H1 (cell line): ENCODE measurements around the gene ANKH. TPM values are rescaled to one million over a fixed set of nuclear protein-coding genes. Genes with fewer than 3 reads are reported as not detected.
A peak's percentile ranks its signal among the peaks of the same experiment; 100 is the strongest.

Source experiments
- CTCF ChIA-PET: fragments of 300-600 bp; sonication (Branson Sonifier 250); formaldehyde crosslinking; loops from one replicate; lab custom pipeline; 2021; ENCODE audit not compliant: partially characterized antibody; lab: Charles Lee
- POLR2A ChIA-PET: fragments of 300-600 bp; sonication (Branson Sonifier 250); formaldehyde crosslinking; loops from one replicate; lab custom pipeline; 2021; ENCODE audit warnings: inconsistent platforms; ENCODE audit not compliant: partially characterized antibody; lab: Charles Lee
- DNase-seq, 2 experiments: peaks; one replicate each; pipeline versions ENCODE4 v3.0.0 to v3.0.0-alpha.2; 2010 to 2022; ENCODE audit warnings: low spot score in 2 of 2, low read depth in 1 of 2, mixed read lengths in 1 of 2
- FAIRE-seq: peaks from 2 replicates; lab custom pipeline; 2011; peaks lifted over from hg19 to GRCh38; lab: Jason Lieb, UNC
- H2AFZ ChIP-seq: 2 replicates; pipeline ENCODE4 v1.8.1; 2012; ENCODE audit warnings: low read length, inconsistent platforms
- H2AK5ac ChIP-seq: 2 replicates; pipeline ENCODE4 v1.6.1; 2013; ENCODE audit warnings: low read depth, low read length
- H2BK120ac ChIP-seq: replicated peaks from 2 replicates; pipeline ENCODE3; 2013; ENCODE audit warnings: low read depth, low read length, inconsistent platforms
- H2BK12ac ChIP-seq: 2 replicates; pipeline ENCODE4 v1.6.1; 2013; ENCODE audit warnings: low read depth, low read length
- H2BK15ac ChIP-seq: 2 replicates; pipeline ENCODE4 v1.6.1; 2013; ENCODE audit warnings: low read length
- H2BK20ac ChIP-seq: 2 replicates; pipeline ENCODE4 v1.6.1; 2013; ENCODE audit warnings: low read length
- H2BK5ac ChIP-seq: 2 replicates; pipeline ENCODE4 v1.6.1; 2013; ENCODE audit warnings: low read depth, low read length
- H3K14ac ChIP-seq: 2 replicates; pipeline ENCODE4 v1.6.1; 2013; ENCODE audit warnings: inconsistent platforms; ENCODE audit not compliant: insufficient read length
- H3K18ac ChIP-seq: 2 replicates; pipeline ENCODE4 v1.6.1; 2013; ENCODE audit warnings: low read length; ENCODE audit errors: extremely low read depth
- H3K23ac ChIP-seq: 2 replicates; pipeline ENCODE4 v1.6.1; 2013; ENCODE audit warnings: inconsistent platforms; ENCODE audit not compliant: insufficient read length
- H3K23me2 ChIP-seq: 2 replicates; pipeline ENCODE4 v1.6.1; 2013; ENCODE audit warnings: low read depth, low read length
- H3K27ac ChIP-seq: 2 replicates; pipeline ENCODE4 v1.6.1; 2011; ENCODE audit warnings: low read depth, low read length, inconsistent platforms
- H3K27me3 ChIP-seq, 4 experiments: replicated peaks in 1 of 4; 1 replicate in 1 of 4; 2 replicates in 3 of 4; pipeline versions ENCODE4 v1.6.1 to v1.8.1; 2011 to 2013; ENCODE audit warnings: low read length in 3 of 4, mild to moderate bottlenecking in 3 of 4, inconsistent platforms in 2 of 4, mixed read lengths in 2 of 4, moderate library complexity in 1 of 4; ENCODE audit not compliant: control insufficient read depth in 3 of 4, insufficient read depth in 3 of 4; ENCODE audit errors: extremely low read depth in 1 of 4
- H3K36me3 ChIP-seq, 4 experiments: 2 replicates each; pipeline versions ENCODE4 v1.6.1 to v1.8.1; 2011 to 2013; ENCODE audit warnings: mild to moderate bottlenecking in 4 of 4, low read length in 3 of 4, moderate library complexity in 2 of 4, control low read depth in 1 of 4, inconsistent platforms in 1 of 4; ENCODE audit not compliant: insufficient read depth in 4 of 4, control insufficient read depth in 2 of 4
- H3K4ac ChIP-seq: replicated peaks from 2 replicates; pipeline ENCODE3; 2013; ENCODE audit warnings: low read length, low read depth, mixed read lengths, inconsistent platforms; ENCODE audit not compliant: insufficient read length
- H3K4me1 ChIP-seq, 4 experiments: replicated peaks in 1 of 4; 1 replicate in 1 of 4; 2 replicates in 3 of 4; pipeline versions ENCODE4 v1.6.1 to v1.8.1; 2011 to 2013; ENCODE audit warnings: low read length in 3 of 4, inconsistent platforms in 2 of 4, mixed read lengths in 1 of 4; ENCODE audit not compliant: insufficient read depth in 4 of 4, control insufficient read depth in 3 of 4
- H3K4me2 ChIP-seq, 2 experiments: 2 replicates each; pipeline versions ENCODE4 v1.6.1 to v1.8.1; 2011 to 2013; ENCODE audit warnings: low read depth in 2 of 2, low read length in 2 of 2, control low read depth in 1 of 2, inconsistent platforms in 1 of 2, mild to moderate bottlenecking in 1 of 2; ENCODE audit not compliant: insufficient read depth in 1 of 2
- H3K4me3 ChIP-seq, 4 experiments: fragments of 200-600, 300-600 bp in 1 of 4; sonication (generic), shearing (Covaris generic), sonication (Bioruptor Twin) in 1 of 4; 2 replicates each; pipeline versions ENCODE4 v1.5.1 to v1.8.1; 2011 to 2016; ENCODE audit warnings: low read length in 4 of 4, low read depth in 3 of 4, control low read depth in 2 of 4, inconsistent platforms in 2 of 4, mild to moderate bottlenecking in 2 of 4, mixed read lengths in 1 of 4, moderate library complexity in 1 of 4; ENCODE audit not compliant: insufficient read depth in 2 of 4; ENCODE audit errors: extremely low read depth in 1 of 4
- H3K56ac ChIP-seq: replicated peaks from 2 replicates; pipeline ENCODE3; 2013; ENCODE audit warnings: low read depth, mild to moderate bottlenecking, mixed read lengths, low read length, inconsistent platforms; ENCODE audit not compliant: insufficient read length
- H3K79me1 ChIP-seq: 2 replicates; pipeline ENCODE4 v1.6.1; 2013; ENCODE audit warnings: low read depth, low read length, control low read depth
- H3K79me2 ChIP-seq, 2 experiments: 2 replicates each; pipeline versions ENCODE4 v1.6.1 to v1.8.1; 2012 to 2013; ENCODE audit warnings: low read length in 2 of 2, mild to moderate bottlenecking in 2 of 2, inconsistent platforms in 1 of 2; ENCODE audit not compliant: insufficient read depth in 2 of 2, control insufficient read depth in 1 of 2
- H3K9ac ChIP-seq, 4 experiments: replicated peaks in 1 of 4; 1 replicate in 1 of 4; 2 replicates in 3 of 4; pipeline versions ENCODE4 v1.6.1 to v1.8.1; 2011 to 2013; ENCODE audit warnings: low read depth in 3 of 4, low read length in 3 of 4, control low read depth in 2 of 4, mild to moderate bottlenecking in 2 of 4, moderate library complexity in 2 of 4, inconsistent platforms in 1 of 4; ENCODE audit errors: extremely low read depth in 1 of 4
- H3K9me3 ChIP-seq, 2 experiments: 2 replicates each; pipeline versions ENCODE4 v1.6.1 to v1.8.1; 2012 to 2013; ENCODE audit warnings: mild to moderate bottlenecking in 2 of 2, moderate library complexity in 2 of 2, control low read depth in 1 of 2, inconsistent platforms in 1 of 2, low read depth in 1 of 2, low read length in 1 of 2, mixed read lengths in 1 of 2; ENCODE audit not compliant: insufficient read depth in 2 of 2
- H4K20me1 ChIP-seq, 2 experiments: replicated peaks in 1 of 2; 2 replicates each; pipeline versions ENCODE3 to v1.8.1; 2011 to 2013; ENCODE audit warnings: inconsistent platforms in 2 of 2, low read length in 2 of 2, mild to moderate bottlenecking in 1 of 2; ENCODE audit not compliant: insufficient read depth in 2 of 2, control insufficient read depth in 1 of 2
- H4K5ac ChIP-seq: 2 replicates; pipeline ENCODE4 v1.6.1; 2013; ENCODE audit warnings: low read length, low read depth, mixed read lengths, inconsistent platforms; ENCODE audit not compliant: insufficient read length
- H4K8ac ChIP-seq: 2 replicates; pipeline ENCODE4 v1.8.0; 2013; ENCODE audit warnings: mild to moderate bottlenecking, moderate library complexity, low read length, inconsistent platforms; ENCODE audit not compliant: insufficient read depth; ENCODE audit errors: extremely low read depth
- H4K91ac ChIP-seq: replicated peaks from 2 replicates; pipeline ENCODE3; 2013; ENCODE audit warnings: low read length, mixed read lengths, inconsistent platforms; ENCODE audit not compliant: insufficient read length
- BACH1 ChIP-seq: IDR thresholded peaks from 2 replicates; pipeline ENCODE4 v1.6.1; 2012; ENCODE audit warnings: low read length, improper control_type of control experiment
- CHD1 ChIP-seq: IDR thresholded peaks from 2 replicates; pipeline ENCODE4 v1.6.1; 2012; ENCODE audit warnings: low read depth, low read length, improper control_type of control experiment
- E2F6 ChIP-seq: IDR thresholded peaks from 2 replicates; pipeline ENCODE4 v1.6.1; 2012; ENCODE audit warnings: inconsistent platforms
- GTF2F1 ChIP-seq: IDR thresholded peaks from 2 replicates; pipeline ENCODE4 v1.6.1; 2012; ENCODE audit warnings: low read depth, low read length, improper control_type of control experiment, borderline replicate concordance
- JUND ChIP-seq: IDR thresholded peaks from 2 replicates; pipeline ENCODE4 v1.6.1; 2011; ENCODE audit warnings: mild to moderate bottlenecking, improper control_type of control experiment, low read length
- MAFK ChIP-seq: IDR thresholded peaks from 2 replicates; pipeline ENCODE4 v1.6.1; 2012; ENCODE audit warnings: low read depth, mild to moderate bottlenecking, improper control_type of control experiment, low read length
- MAX ChIP-seq: IDR thresholded peaks from 2 replicates; pipeline ENCODE4 v1.6.1; 2012; ENCODE audit warnings: inconsistent platforms
- NRF1 ChIP-seq: IDR thresholded peaks from 2 replicates; pipeline ENCODE4 v1.6.1; 2011; ENCODE audit warnings: mild to moderate bottlenecking, low read depth, low read length, improper control_type of control experiment
- PHF8 ChIP-seq: fragments of 200-600 bp; sonication (generic); conservative IDR thresholded peaks from 2 replicates; pipeline ENCODE4 v1.7.1; 2012; ENCODE audit warnings: low read depth, mild to moderate bottlenecking, inconsistent platforms, low read length, moderate library complexity
- RNF2 ChIP-seq: fragments of 200-900, 300-1000 bp; sonication (generic); IDR thresholded peaks from 2 replicates; pipeline ENCODE4 v1.7.1; 2016; ENCODE audit warnings: borderline replicate concordance, low read depth, mild to moderate bottlenecking, antibody characterized with exemption, low read length; ENCODE audit not compliant: poor library complexity, severe bottlenecking; ENCODE audit errors: missing control alignments
- SAP30 ChIP-seq: fragments of 300-600 bp; sonication (generic); IDR thresholded peaks from 2 replicates; pipeline ENCODE4 v1.7.1; 2012; ENCODE audit warnings: low read length, moderate library complexity, mild to moderate bottlenecking, inconsistent platforms; ENCODE audit not compliant: insufficient read depth, insufficient replicate concordance
- SP1 ChIP-seq: IDR thresholded peaks from 2 replicates; pipeline ENCODE4 v1.6.1; 2011; ENCODE audit warnings: low read depth, low read length
- SP4 ChIP-seq: IDR thresholded peaks from 2 replicates; pipeline ENCODE4 v1.6.1; 2012; ENCODE audit warnings: low read length, inconsistent platforms
- WGBS, 2 experiments: shearing (Covaris generic) in 1 of 2; methylation state at CpG; one replicate each; pipeline versions ENCODE4 v1.1.6 to v1.1.7; 2013 to 2015; ENCODE audit warnings: low lambda C conversion rate in 2 of 2, mixed read lengths in 2 of 2, inconsistent platforms in 1 of 2, low coverage in 1 of 2, missing lambda C conversion rate in 1 of 2; ENCODE audit not compliant: insufficient replicate concordance in 2 of 2, insufficient coverage in 1 of 2, insufficient read length in 1 of 2; ENCODE audit errors: extremely low coverage in 1 of 2, missing lambda C conversion rate in 1 of 2; 5-methylcytosine and 5-hydroxymethylcytosine counted together
- polyA plus RNA-seq, 7 experiments: library from polyadenylated mRNA; depleted of rRNA in 3 of 7; stranded (reverse) in 5 of 7; unstranded in 2 of 7; fragments of >200 nt in 5 of 7; fragments of 200-250 nt in 2 of 7; gene quantifications; 1 replicate in 5 of 7; 2 replicates in 1 of 7; 4 replicates in 1 of 7; pipeline versions ENCODE4 v1.2.1 to v1.2.3, GENCODE V29; 2011 to 2013; ENCODE audit warnings: missing spikeins in 2 of 7, mixed read lengths in 2 of 7
- total RNA-seq: library from RNA; stranded (reverse); fragmentation: NEBNext Ultra II Directional; extraction: Animal tissue kit (Norgen Biotek cat#: 25700); gene quantifications from 2 replicates; pipeline ENCODE4 v1.2.1, GENCODE V29; 2021

ANKH gene
- total and polyA plus RNA-seq, 2 of the 8 experiments (the other 6 are each of a cell fraction or from before 2014, with no cell fraction given) = 5.3 to 13.0 TPM

- Histone ChIP-seq H3K4me2 (no peak overlapping the region), H2AFZ (no peak overlapping the region), H3K79me2 (no peaks in the 10 kb centered on the region), H2AK5ac (no peak overlapping the region), H3K9me3 (no peaks in the 10 kb centered on the region), H2BK20ac (no peak overlapping the region), H3K4me1 (peaks cover 0 to 19% (median 9%) of the 10 kb centered on the region in 4 experiments; a peak in 6 of 7 replicates), H3K14ac (no peak overlapping the region), H4K8ac (no peak overlapping the region), H3K56ac (no peak overlapping the region), H3K79me1 (no peaks in the 10 kb centered on the region), H3K27ac (no peak overlapping the region), H2BK120ac (no peak overlapping the region), H4K5ac (no peak overlapping the region), H3K18ac (peak overlapping the region; percentile 22; the same call in 1 of the 2 replicates), H3K9ac (no peak overlapping the region), H3K23me2 (no peaks in the 10 kb centered on the region), H4K91ac (no peak overlapping the region), H3K4me3 (no peak overlapping the region), H3K27me3 (no peaks in the 10 kb centered on the region), H4K20me1 (no peaks in the 10 kb centered on the region), H3K4ac (no peak overlapping the region), H3K36me3 (no peaks in the 10 kb centered on the region), H2BK15ac (no peak overlapping the region), H2BK12ac (no peak overlapping the region), H2BK5ac (no peak overlapping the region), H3K23ac (no peak overlapping the region)
- CTCF ChIA-PET = interaction anchor here (1.2 to 2.1 kb wide), 2 partner anchors 12 to 13 kb away, joined by 3 to 7 read pairs; no protein-coding TSS in a partner anchor
- DNase-seq (no peak), FAIRE-seq (no peak)
- 83% methylated on average over 5 of the region's 5 CpGs; no CpG with 5 or more reads in 1 of the 2 experiments for WGBS, 2 experiments
- POLR2A ChIA-PET = interaction anchor here (0.6 kb wide), 1 partner anchor 454 kb away, joined by 4 read pairs; no protein-coding TSS in a partner anchor
- TF ChIP-seq E2F6 = no peak
- TF ChIP-seq JUND = no peak
- TF ChIP-seq SAP30 = no peak
- TF ChIP-seq MAFK = no peak
- no peak for TF ChIP-seq SP4
- TF ChIP-seq CHD1 = no peak
- TF ChIP-seq GTF2F1 = no peak
- no peak for TF ChIP-seq NRF1
- no peak for TF ChIP-seq SP1
- no peak for TF ChIP-seq PHF8
- TF ChIP-seq MAX = no peak
- TF ChIP-seq BACH1 = no peak
- no peak for TF ChIP-seq RNF2
Measured at GRCh38 chr5:14739981-14740380, 131.6 kb downstream of the ANKH start.
